HG02678 (cell line): Measurements from ENCODE around the gene RAET1E.
"Not testable (repeated sequence)": the region's sequence is repeated elsewhere in the genome, so short reads cannot be mapped to it uniquely, and the experiment has no call there.

Experiments used
- ATAC-seq: cut with Tn5 transposase; IDR thresholded peaks from one replicate; pipeline ENCODE4 v1.9.1; 2021; ENCODE audit warnings: mild to moderate bottlenecking, moderate library complexity; ENCODE audit not compliant: unreplicated experiment

The RAET1E gene

DNA sequence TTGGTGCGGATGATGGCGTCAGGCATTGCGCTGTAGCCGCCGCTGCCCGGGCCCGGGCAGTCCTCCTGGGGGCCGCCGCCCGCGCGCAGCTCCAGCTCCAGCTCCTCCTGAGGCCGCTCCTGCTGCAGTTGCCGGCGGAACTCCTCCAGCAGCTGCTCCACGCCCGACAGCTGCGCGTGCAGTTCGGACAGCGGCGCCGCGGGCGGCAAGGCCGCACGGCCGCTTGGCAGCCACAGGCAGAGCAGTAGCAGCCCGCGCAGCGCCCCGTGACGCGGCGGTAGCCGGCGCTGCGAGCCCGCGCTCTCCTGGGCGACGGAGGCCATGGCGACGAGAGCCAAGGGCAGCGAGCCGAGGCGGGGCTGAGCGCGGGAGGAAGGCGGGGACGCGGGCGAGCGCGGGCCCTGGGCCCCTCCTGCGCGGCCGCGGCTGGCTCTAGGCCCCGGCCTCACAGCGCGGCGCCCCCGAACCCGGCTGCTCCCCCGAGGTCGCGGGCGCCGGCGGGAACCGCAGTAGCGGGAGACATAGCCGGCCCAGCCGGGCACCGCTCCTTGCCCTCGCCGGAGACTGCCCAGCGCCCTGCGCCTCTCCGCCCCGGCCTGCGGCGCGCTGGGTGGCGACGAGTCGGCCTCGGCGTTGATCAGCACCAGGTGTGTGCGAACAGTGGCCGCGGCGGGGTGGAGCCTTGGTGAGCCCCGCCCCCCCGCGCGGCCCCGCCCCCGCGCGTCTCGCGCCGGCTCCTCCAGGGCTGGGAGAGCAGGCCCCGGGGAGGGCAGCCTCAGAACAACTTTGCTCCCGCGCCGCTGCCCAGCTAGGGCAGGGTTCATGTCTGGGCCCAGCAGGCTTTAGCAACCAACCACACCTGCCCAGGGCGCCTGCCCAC lies 34.0 kb downstream of the RAET1E start, which contains the start of gene LRP11:
Gene LRP11 (minus strand): TSS at position 662 of the 880 bp plus-strand sequence. CDS start 339 bp downstream, at position 323.
- ATAC-seq = peak; percentile 78

DNA sequence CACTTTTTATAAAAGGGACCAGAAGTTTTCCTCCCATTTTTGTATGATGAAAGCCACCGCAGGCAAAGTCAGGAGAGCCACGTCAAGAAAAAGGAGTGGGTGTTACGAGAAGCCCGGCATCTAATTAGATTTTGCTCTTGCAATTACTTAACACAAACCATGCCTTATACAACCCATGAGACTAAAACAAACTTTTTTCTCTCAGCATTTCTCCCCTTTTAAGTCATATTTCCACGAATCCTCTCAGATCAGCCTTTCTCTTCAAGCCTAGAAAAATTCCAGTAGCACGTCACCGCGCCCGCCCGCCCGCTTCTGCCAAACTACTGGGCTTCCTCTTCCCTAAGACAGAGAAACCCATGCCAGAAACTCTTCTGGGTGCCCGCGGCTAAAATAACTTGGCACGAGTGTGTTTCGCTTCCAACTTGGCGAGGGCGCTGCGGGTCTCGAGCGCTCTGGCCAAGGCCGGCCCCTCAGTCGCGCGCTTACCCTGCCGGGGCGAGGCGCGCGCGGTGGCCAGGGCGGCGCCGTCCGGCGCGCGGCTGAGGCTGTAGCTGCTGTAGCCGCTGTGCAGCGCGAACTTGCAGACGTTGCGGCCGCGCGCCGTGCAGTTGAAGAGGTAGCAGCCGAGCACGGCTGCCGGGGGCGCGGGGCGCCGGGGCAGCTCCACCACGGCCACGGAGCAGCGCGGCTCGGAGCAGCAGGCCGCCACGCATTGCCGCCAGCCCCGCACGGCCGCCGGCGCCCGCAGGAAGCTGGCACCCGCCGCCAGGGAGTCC lies 34.8 kb downstream of the RAET1E start:
- peak; percentile 37 for ATAC-seq

- not testable (repeated sequence) for ATAC-seq
These were observed 35.5 kb downstream of the RAET1E start for GRCh38 chr6:149862424-149862738.

DNA sequence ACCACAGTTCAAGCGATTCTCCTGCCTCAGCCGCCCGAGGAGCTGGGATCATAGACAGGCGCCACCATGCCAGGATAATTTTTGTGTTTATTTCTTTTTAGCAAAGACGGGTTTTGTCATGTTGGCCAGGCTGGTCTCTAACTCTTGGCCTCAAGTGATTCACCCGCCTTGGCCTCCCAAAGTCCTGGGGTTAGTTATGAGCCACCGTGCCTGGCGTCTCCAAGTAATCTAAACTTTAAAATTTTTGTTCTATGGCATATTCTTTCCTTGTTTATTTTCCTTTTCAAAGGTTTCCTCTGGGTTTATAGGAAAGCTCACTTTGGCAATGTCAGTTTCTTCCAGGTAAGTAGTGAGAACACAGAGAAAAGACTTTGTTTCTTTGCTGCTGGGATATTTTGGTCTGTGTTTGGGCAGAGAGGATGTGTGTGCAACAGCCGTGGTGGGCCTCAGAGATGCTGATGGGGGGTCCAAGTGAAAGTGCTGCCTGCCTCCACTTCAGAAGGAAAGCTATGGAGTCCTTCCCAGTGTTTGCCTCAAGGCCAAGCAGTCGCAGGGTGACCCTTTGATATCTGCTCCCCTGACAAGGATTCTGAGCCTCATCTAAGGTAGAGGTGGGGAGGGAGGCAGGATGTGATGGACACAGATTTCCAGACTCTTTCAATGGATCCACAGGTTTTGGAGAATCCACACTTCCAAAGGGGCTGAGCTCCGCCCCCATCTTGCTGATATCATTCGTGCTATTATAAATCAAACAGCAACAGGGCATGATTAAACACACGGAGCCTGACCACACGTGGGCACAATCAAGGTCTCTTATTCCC lies 36.1 kb downstream of the RAET1E start:
- ATAC-seq = no peak

DNA sequence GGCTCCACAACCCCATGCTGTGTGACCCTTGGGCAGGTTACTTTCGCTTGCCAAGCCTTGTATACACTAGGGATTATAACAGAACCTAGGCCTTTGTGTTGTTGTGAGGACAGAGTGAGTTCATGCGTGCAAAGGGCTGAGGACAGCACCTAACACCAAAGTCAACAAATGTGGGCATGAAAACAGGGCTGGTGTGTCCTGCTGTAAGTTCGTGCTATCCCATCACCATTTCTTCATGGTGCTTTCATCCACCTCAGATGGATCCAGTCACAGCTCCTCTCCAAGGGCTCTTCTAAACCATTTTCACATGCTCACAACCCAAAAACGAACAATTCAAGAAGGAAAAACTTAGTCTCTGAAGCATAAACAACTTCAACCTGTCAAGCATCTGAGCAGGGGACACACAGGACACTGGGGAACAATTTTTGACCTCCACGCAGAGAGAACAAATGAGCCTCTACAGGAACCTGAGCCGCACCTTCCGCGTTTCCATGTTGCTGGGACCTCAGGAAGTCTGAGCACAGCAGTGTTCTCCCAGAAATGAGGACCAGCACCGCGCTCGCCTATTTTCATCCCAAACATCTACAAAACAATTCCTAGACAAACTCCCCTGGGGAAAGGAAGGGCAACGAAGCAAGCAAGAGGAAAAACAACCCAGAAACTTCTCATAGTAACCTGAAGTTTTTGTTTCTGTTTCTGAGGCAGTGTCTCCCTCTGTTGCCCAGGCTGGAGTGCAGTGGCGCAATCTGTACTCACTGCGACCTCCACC lies 36.9 kb downstream of the RAET1E start:
- no peak for ATAC-seq

DNA sequence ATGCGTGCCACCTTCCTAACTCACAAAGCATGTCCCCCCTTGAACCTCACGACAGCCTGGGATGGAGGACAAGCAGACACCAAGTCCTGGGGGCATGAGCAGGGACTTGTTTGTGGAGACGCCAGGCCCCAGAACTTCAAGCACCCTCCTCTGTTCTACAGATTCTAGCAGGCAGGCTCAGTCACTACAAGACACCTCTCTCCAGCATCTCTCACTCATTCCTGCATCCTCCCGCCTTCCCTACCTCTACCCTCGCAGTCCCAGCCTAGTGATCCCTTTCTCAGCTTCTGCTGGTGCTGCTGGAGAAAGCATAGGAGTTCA lies 37.4 kb downstream of the RAET1E start:
- no peak for ATAC-seq

DNA sequence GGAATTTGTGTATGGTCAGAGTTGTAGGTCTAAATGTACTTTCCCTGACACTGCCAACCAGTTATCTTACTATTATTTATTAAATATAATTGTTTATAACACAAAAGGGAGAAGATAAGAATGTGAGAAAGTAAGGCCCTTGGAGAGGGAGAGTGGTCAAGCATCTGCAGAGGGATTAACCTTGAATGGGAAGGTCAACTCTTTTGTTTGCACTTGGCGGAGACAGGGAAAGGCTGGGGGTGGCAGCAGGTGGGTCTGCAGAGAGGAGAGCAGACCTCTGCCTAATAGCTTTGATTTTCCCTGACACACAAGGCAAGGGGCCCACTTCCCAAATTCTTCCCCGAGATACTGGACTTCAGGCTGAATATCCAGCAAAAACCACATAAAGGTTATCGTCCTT lies 38.0 kb downstream of the RAET1E start:
- no peak for ATAC-seq

DNA sequence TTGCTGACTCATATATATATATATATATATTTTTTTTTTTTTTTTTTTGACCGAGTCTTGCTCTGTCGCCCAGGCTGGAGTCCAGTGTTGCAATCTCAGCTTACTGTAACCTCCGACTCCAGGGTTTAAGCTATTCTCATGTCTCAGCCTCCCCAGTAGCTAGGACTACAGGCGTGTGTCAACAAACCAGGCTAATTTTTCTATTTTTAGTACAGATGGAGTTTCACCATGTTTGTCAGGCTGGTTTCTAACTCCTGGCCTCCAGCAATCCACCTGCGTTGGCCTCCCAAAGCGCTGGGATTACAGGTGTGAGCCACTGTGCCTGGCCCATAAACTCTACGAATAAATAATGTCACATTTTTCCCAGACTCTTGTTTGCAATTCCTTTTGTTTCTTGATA lies 38.5 kb downstream of the RAET1E start:
- ATAC-seq = no peak

- ATAC-seq = no peak
These were observed 40.4 kb downstream of the RAET1E start for GRCh38 chr6:149857541-149857940.

DNA sequence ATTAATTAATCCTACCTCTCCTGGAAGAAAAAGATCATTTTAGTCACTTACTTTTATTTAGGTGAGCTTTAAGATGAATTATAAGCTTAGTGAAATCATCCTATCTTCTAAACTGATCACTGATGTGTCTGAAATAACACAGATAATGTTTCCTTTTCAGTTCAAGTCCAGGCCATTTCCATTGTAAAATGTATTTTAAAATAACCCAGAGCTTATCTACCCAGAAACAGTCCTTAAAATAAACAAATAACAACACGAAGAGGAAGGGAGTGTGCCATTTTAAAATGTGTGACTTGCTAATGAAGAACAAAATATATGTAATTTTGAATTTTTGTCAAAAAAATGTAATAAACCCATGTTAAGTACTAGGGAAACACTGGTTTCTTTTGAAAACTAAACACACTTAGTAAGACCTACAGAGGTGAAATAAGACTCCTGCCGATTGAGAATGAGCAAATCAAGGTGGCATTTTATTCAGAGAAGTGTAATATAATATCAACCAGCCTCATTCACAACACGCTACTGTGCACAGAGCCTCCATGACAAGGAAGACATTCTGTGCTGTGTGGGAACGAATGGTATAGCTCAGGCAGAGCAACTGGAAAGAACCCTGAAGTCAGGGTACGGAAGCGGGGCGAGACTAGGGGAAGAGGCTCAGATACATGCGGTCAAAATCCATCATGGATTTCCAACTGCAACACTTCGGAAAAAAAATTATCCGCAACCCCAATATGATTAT lies 41.5 kb downstream of the RAET1E start:
- ATAC-seq = no peak

DNA sequence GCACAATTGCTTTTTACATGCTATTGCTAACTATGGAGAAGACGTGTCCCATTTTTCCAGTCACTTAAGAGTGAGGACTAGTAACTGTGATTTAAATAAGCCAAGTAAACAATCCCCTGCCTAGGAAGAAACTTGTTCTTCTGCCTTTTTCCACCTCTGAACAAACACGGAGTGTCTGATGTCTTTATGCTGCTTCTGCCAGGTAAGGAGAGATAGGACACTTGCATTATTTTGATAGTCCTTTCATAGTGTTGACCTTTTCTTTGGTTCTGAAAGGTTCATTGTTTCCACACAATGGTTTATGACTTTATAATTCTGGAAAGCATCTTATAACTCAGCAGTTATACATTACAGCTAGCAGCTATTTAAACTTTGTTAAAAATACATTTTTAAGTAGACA lies 42.2 kb downstream of the RAET1E start:
- ATAC-seq = no peak

DNA sequence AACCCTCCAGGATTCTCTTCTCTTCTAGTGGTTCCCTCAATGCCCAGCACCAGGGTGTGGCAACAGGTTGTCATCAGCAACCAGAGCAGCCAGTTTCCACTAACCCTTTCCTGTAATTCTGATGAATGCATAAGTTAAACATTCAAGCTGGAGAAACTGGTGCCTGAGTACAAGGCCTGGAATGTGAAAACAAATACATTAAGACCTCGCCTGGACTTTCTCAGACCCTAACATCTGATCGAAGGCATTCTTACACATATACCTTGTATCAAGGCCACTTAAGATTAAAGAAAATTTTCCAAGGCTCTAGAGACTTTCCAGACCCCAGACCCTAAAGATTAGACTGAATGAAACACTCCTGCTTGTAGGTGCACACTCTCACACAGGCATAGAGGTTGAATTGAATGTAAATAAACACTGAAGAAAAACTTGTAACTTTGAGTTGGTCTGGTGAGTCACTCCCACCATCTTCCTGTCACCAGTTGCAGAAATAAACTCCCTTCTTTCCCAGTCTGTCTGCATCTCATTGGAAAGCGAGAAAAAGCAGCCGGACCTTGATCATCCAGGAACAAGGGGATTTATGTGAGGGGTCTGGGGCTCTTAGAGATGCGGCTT lies 42.8 kb downstream of the RAET1E start:
- no peak for ATAC-seq

DNA sequence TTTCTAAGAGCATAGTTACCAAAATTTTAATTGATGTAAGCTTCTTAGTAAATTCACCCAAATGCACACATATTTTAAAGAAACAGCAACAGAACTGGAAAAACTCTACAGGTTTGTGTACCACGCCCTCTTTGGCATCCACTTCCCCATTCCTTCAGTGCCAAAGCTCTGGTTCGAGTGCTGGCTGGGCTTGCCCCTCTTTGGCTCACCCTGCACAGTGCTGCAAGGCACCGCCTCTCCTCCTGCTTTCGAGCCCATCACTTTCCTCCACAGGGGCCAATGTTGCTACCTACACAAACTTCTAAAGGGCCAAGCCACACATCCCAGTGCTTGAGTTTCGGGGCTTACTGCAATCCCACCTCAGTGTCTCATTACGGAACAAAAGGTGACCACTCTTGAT lies 43.4 kb downstream of the RAET1E start:
- no peak for ATAC-seq

DNA sequence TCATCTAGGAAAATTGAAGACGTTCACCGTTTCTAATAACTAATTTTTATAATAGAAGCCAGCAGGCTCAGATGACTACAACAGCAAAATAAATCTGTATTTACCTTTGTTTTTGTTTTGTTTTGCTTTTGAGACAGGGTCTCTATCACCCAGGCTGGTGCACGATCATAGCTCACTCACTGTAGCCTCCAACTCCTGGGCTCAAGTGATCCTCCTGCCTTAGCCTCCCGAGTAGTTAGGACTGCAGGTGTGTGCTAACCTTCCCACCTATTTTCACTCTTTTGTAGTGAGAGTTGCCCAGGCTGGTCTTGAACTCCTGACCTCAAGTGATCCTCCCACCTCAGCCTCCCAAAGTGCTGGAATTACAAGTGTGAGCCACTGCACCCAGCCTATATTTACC lies 43.9 kb downstream of the RAET1E start:
- ATAC-seq = not testable (repeated sequence)

- no peak for ATAC-seq
These were observed 45.0 kb downstream of the RAET1E start for GRCh38 chr6:149852881-149853280.

- no peak for ATAC-seq
These were observed 45.7 kb downstream of the RAET1E start for GRCh38 chr6:149852180-149852579.

DNA sequence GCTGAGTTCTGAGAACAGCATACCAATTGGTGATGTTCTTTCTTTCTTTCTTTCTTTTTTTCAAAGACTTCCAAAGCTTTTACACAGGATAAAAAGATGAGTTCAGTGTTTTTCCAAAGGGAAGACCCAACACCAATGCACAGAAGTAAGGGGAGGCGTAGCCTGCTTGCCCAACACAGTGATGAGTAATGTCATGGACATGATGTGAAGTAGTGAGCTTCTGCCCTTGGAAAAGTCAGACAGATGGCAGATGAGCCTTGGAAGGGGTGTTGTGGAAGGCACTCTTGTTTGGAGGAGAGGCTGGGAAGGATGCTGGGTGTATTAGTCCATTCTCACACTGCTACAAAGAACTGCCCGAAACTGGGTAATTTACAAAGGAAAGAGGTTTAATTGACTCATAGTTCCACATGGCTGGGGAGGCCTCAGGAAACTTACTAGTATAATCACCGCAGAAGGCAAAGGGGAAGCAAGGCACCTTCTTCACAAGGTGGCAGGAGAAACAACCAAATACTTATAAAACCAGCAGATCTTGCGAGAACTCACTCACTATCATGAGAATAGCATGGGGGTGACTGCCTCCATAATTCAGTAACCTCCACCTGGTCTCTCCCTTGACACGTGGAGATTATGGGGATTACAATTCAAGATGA lies 46.3 kb downstream of the RAET1E start:
- ATAC-seq = no peak

- ATAC-seq = not testable (repeated sequence)
These were observed 49.6 kb downstream of the RAET1E start for GRCh38 chr6:149848343-149848742.
